H9 (cell line): Measurements from ENCODE around the gene ADIPOR1. TPM values are rescaled to one million over a fixed set of nuclear protein-coding genes. Genes with fewer than 3 reads are reported as not detected.

ENCODE experiments used
- DNase-seq: peaks from one replicate; pipeline ENCODE4 v3.0.0-alpha.2; 2017
- H2AFZ ChIP-seq: one replicate; pipeline ENCODE4 v1.6.1; 2013; ENCODE audit warnings: mild to moderate bottlenecking, low read length, control low read depth, moderate library complexity
- H2AK5ac ChIP-seq: 2 replicates; pipeline ENCODE4 v1.6.1; 2013; ENCODE audit warnings: low read length, control low read depth, mixed read lengths; ENCODE audit not compliant: insufficient read length
- H2BK120ac ChIP-seq: one replicate; pipeline ENCODE4 v1.6.1; 2013; ENCODE audit warnings: low read depth, mild to moderate bottlenecking, low read length, control low read depth, inconsistent platforms; ENCODE audit not compliant: poor library complexity, severe bottlenecking
- H2BK12ac ChIP-seq: 2 replicates; pipeline ENCODE4 v1.6.1; 2013; ENCODE audit warnings: low read length, control low read depth, mixed read lengths, low read depth; ENCODE audit not compliant: insufficient read length
- H2BK15ac ChIP-seq: 2 replicates; pipeline ENCODE4 v1.6.1; 2013; ENCODE audit warnings: low read depth, low read length, control low read depth
- H2BK20ac ChIP-seq: one replicate; pipeline ENCODE4 v1.6.1; 2013; ENCODE audit warnings: low read depth, mild to moderate bottlenecking, low read length, control low read depth, inconsistent platforms; ENCODE audit not compliant: poor library complexity, severe bottlenecking
- H2BK5ac ChIP-seq: 2 replicates; pipeline ENCODE4 v1.6.1; 2013; ENCODE audit warnings: low read length, control low read depth, mixed read lengths; ENCODE audit not compliant: insufficient read length
- H3K14ac ChIP-seq: 2 replicates; pipeline ENCODE4 v1.6.1; 2013; ENCODE audit warnings: low read length, control low read depth; ENCODE audit not compliant: insufficient read depth
- H3K18ac ChIP-seq: 2 replicates; pipeline ENCODE4 v1.6.1; 2013; ENCODE audit warnings: low read depth, mild to moderate bottlenecking, mixed read lengths, low read length, control low read depth; ENCODE audit not compliant: insufficient read length
- H3K23ac ChIP-seq: 2 replicates; pipeline ENCODE4 v1.6.1; 2013; ENCODE audit warnings: low read length, control low read depth, mixed read lengths, low read depth; ENCODE audit not compliant: insufficient read length
- H3K23me2 ChIP-seq: 2 replicates; pipeline ENCODE4 v1.6.1; 2013; ENCODE audit warnings: low read depth, mild to moderate bottlenecking, mixed read lengths, low read length, control low read depth; ENCODE audit not compliant: insufficient read length, poor library complexity, severe bottlenecking
- H3K27ac ChIP-seq: 2 replicates; pipeline ENCODE4 v1.5.1; 2013; ENCODE audit warnings: low read length, control low read depth, mixed read lengths, low read depth; ENCODE audit not compliant: insufficient read length
- H3K27me3 ChIP-seq: 2 replicates; pipeline ENCODE4 v1.6.1; 2013; ENCODE audit warnings: low read length, control low read depth, inconsistent platforms; ENCODE audit not compliant: insufficient read depth
- H3K4ac ChIP-seq: 2 replicates; pipeline ENCODE4 v1.6.1; 2013; ENCODE audit warnings: low read depth, mild to moderate bottlenecking, control low read depth, inconsistent platforms, low read length, moderate library complexity
- H3K4me1 ChIP-seq: 2 replicates; pipeline ENCODE4 v1.6.1; 2013; ENCODE audit warnings: low read length, control low read depth, inconsistent platforms; ENCODE audit not compliant: insufficient read depth
- H3K4me2 ChIP-seq: 2 replicates; pipeline ENCODE4 v1.6.1; 2013; ENCODE audit warnings: low read length, control low read depth, mixed read lengths; ENCODE audit not compliant: insufficient read length, insufficient read depth
- H3K56ac ChIP-seq: 2 replicates; pipeline ENCODE4 v1.6.1; 2013; ENCODE audit warnings: low read depth, mild to moderate bottlenecking, mixed read lengths, low read length, control low read depth; ENCODE audit not compliant: insufficient read length
- H3K79me1 ChIP-seq: 2 replicates; pipeline ENCODE4 v1.6.1; 2013; ENCODE audit warnings: low read depth, mild to moderate bottlenecking, moderate library complexity, low read length, control low read depth, inconsistent platforms; ENCODE audit not compliant: insufficient read depth, poor library complexity, severe bottlenecking
- H3K79me2 ChIP-seq: 2 replicates; pipeline ENCODE4 v1.6.1; 2013; ENCODE audit warnings: low read length, control low read depth, inconsistent platforms; ENCODE audit not compliant: insufficient read depth
- H3K9ac ChIP-seq: 2 replicates; pipeline ENCODE4 v1.6.1; 2013; ENCODE audit warnings: low read length, control low read depth, mixed read lengths; ENCODE audit not compliant: insufficient read length; ENCODE audit errors: extremely low read depth
- H3K9me3 ChIP-seq: one replicate; pipeline ENCODE4 v1.6.1; 2013; ENCODE audit warnings: low read depth, low read length, inconsistent platforms; ENCODE audit not compliant: control insufficient read depth
- H3T11ph ChIP-seq: one replicate; pipeline ENCODE4 v1.6.1; 2013; ENCODE audit warnings: mild to moderate bottlenecking, low read length, control low read depth, inconsistent platforms
- H4K20me1 ChIP-seq: one replicate; pipeline ENCODE4 v1.6.1; 2013; ENCODE audit not compliant: control insufficient read depth, insufficient read length, insufficient read depth
- H4K5ac ChIP-seq: 2 replicates; pipeline ENCODE4 v1.6.1; 2013; ENCODE audit warnings: low read depth, mild to moderate bottlenecking, mixed read lengths, low read length, control low read depth; ENCODE audit not compliant: insufficient read length
- H4K8ac ChIP-seq: replicated peaks from 2 replicates; pipeline ENCODE4 v1.6.1; 2013; ENCODE audit warnings: low read length, control low read depth, mixed read lengths, low read depth; ENCODE audit not compliant: insufficient read length
- H4K91ac ChIP-seq: 2 replicates; pipeline ENCODE4 v1.6.1; 2013; ENCODE audit warnings: low read depth, mild to moderate bottlenecking, moderate library complexity, mixed read lengths, low read length, control low read depth; ENCODE audit not compliant: insufficient read length
- H3K27ac Mint-ChIP-seq, 3 experiments: 2 replicates in 2 of 3; 3 replicates in 1 of 3; pipeline ENCODE4 v1.8.0; 2020 to 2021; ENCODE audit warnings: mixed read lengths in 3 of 3, mild to moderate bottlenecking in 1 of 3, moderate library complexity in 1 of 3
- H3K27me3 Mint-ChIP-seq: 2 replicates; pipeline ENCODE4 v1.8.0; 2021; ENCODE audit warnings: low read depth, mild to moderate bottlenecking, moderate library complexity, mixed read lengths
- H3K36me3 Mint-ChIP-seq, 3 experiments: 2 replicates in 2 of 3; 3 replicates in 1 of 3; pipeline ENCODE4 v1.8.0; 2020 to 2021; ENCODE audit warnings: low read depth in 3 of 3, mixed read lengths in 3 of 3; ENCODE audit not compliant: insufficient read depth in 1 of 3
- H3K4me1 Mint-ChIP-seq, 2 experiments: 2 replicates each; pipeline ENCODE4 v1.8.0; 2020; ENCODE audit warnings: mixed read lengths in 2 of 2
- H3K4me3 Mint-ChIP-seq, 2 experiments: 2 replicates in 1 of 2; 3 replicates in 1 of 2; pipeline ENCODE4 v1.8.0; 2020 to 2021; ENCODE audit warnings: mild to moderate bottlenecking in 2 of 2, mixed read lengths in 2 of 2, moderate library complexity in 1 of 2
- H3K9me3 Mint-ChIP-seq, 2 experiments: 2 replicates in 1 of 2; 3 replicates in 1 of 2; pipeline ENCODE4 v1.8.0; 2020; ENCODE audit warnings: mild to moderate bottlenecking in 2 of 2, mixed read lengths in 2 of 2, moderate library complexity in 1 of 2
- WGBS: extraction: QIAGEN DNeasy Blood & Tissue Kit; methylation state at CpG from one replicate; pipeline ENCODE4 v1.1.7; 2013; ENCODE audit warnings: missing lambda C conversion rate, low lambda C conversion rate, mixed read lengths; ENCODE audit not compliant: insufficient read length; ENCODE audit errors: extremely low coverage; 5-methylcytosine and 5-hydroxymethylcytosine counted together
- total RNA-seq: library from RNA; stranded (reverse); gene quantifications from 2 replicates; pipeline ENCODE4 v1.2.1, GENCODE V29; 2021
- TF ChIP-seq, protein P1 (sequence below): fragments of 200-600 bp; sonication (generic); conservative IDR thresholded peaks from 3 replicates; pipeline ENCODE4 v1.8.0; 2021; ENCODE audit warnings: antibody characterized with exemption, mild to moderate bottlenecking

The ADIPOR1 gene
- total RNA-seq, 1 experiment from 2014 or later: 65.0 TPM

DNA sequence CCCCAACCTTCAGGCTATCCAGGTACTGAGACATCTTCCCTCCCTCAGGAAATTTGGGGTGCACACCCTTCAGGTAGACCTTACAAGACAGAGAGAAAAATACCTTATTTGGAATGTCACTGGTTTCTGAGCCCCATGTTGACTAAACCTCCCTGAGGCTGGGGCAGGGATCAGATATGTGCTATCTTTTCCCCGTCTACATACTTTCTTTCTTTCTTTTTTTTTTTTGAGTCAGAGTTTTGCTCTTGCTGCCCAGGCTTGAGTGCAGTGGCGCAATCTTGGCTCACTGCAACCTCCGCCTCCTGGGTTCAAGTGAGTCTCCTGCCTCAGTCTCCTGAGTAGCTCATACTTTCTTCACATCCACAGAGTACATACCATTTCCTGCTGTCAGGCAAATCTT lies 7.3 kb upstream of the ADIPOR1 start:
- Histone ChIP-seq H3K79me2 (no peaks in the 10 kb centered on the region), H3K9me3 (no peaks in the 10 kb centered on the region), H3T11ph (no peak overlapping the region), H3K27ac (no peak overlapping the region), H3K4ac (no peak overlapping the region), H3K14ac (no peak overlapping the region), H2BK120ac (no peak overlapping the region), H4K5ac (no peak overlapping the region), H2BK5ac (no peak overlapping the region), H3K23me2 (peaks cover 6% of the 10 kb centered on the region), H3K56ac (no peak overlapping the region), H3K4me2 (no peak overlapping the region), H2AK5ac (no peak overlapping the region), H2AFZ (no peak overlapping the region), H4K91ac (no peak overlapping the region), H2BK12ac (no peak overlapping the region), H4K8ac (no peak overlapping the region), H2BK20ac (no peak overlapping the region), H3K4me1 (no peaks in the 10 kb centered on the region), H3K9ac (no peak overlapping the region), H3K18ac (no peak overlapping the region), H3K23ac (no peak overlapping the region), H3K79me1 (no peaks in the 10 kb centered on the region), H3K27me3 (no peaks in the 10 kb centered on the region), H4K20me1 (no peaks in the 10 kb centered on the region), H2BK15ac (no peak overlapping the region)
- Mint-ChIP-seq H3K4me1 (peaks cover 16 to 19% of the 10 kb centered on the region in 2 experiments), H3K36me3 (peaks cover 2 to 8% (median 5%) of the 10 kb centered on the region in 3 experiments; a peak in 3 of 7 replicates), H3K27ac (no peak overlapping the region), H3K9me3 (no peaks in the 10 kb centered on the region; a peak in 1 of 5 replicates), H3K4me3 (peak overlapping the region; percentile 26 to 83; a peak in 4 of 5 replicates), H3K27me3 (peaks cover 14% of the 10 kb centered on the region)
- TF ChIP-seq, protein P1, sequence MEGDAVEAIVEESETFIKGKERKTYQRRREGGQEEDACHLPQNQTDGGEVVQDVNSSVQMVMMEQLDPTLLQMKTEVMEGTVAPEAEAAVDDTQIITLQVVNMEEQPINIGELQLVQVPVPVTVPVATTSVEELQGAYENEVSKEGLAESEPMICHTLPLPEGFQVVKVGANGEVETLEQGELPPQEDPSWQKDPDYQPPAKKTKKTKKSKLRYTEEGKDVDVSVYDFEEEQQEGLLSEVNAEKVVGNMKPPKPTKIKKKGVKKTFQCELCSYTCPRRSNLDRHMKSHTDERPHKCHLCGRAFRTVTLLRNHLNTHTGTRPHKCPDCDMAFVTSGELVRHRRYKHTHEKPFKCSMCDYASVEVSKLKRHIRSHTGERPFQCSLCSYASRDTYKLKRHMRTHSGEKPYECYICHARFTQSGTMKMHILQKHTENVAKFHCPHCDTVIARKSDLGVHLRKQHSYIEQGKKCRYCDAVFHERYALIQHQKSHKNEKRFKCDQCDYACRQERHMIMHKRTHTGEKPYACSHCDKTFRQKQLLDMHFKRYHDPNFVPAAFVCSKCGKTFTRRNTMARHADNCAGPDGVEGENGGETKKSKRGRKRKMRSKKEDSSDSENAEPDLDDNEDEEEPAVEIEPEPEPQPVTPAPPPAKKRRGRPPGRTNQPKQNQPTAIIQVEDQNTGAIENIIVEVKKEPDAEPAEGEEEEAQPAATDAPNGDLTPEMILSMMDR: no peak
- no peak for DNase-seq
- no CpG with 5 or more reads among the region's 3 CpGs for WGBS
